Suprapubic skin (tissue), 4 donors: ENCODE data around the gene SMG6. TPM values are rescaled to one million over a fixed set of nuclear protein-coding genes. Genes with fewer than 3 reads are reported as not detected.

ENCODE experiments used
- DNase-seq, 2 donors: peaks; one replicate each; pipeline ENCODE4 v3.0.0-alpha.2; 2019; ENCODE audit warnings: low spot score in 2 of 2
- H3K27ac ChIP-seq: fragments of 200-600 bp; sonication (generic); one replicate; pipeline ENCODE4 v1.5.1; 2019
- H3K27me3 ChIP-seq: fragments of 200-600 bp; sonication (generic); one replicate; pipeline ENCODE4 v1.5.1; 2019
- H3K36me3 ChIP-seq: fragments of 200-600 bp; sonication (generic); one replicate; pipeline ENCODE4 v1.5.1; 2019
- H3K4me1 ChIP-seq: fragments of 200-600 bp; sonication (generic); one replicate; pipeline ENCODE4 v1.5.1; 2019
- H3K4me3 ChIP-seq: fragments of 200-600 bp; sonication (generic); one replicate; pipeline ENCODE4 v1.5.1; 2019; ENCODE audit warnings: mild to moderate bottlenecking
- H3K9me3 ChIP-seq: fragments of 200-600 bp; sonication (generic); one replicate; pipeline ENCODE4 v1.5.1; 2019
- CTCF ChIP-seq, 2 donors: fragments of 200-600 bp in 1 of 2; fragments of 450-650 bp in 1 of 2; sonication (generic) in 1 of 2; IDR thresholded peaks; one replicate each; pipeline ENCODE4 v1.5.1; 2016 to 2019; ENCODE audit warnings: antibody characterized with exemption in 2 of 2, mild to moderate bottlenecking in 1 of 2, moderate library complexity in 1 of 2
- EP300 ChIP-seq: sonication (generic); formaldehyde crosslinking; IDR thresholded peaks from one replicate; pipeline ENCODE4 v1.6.1; 2017; ENCODE audit warnings: antibody characterized with exemption
- POLR2A ChIP-seq, 2 donors: fragments of 450-650 bp; IDR thresholded peaks; one replicate each; pipeline ENCODE4 v1.6.1; 2017; ENCODE audit warnings: antibody characterized with exemption in 2 of 2, mild to moderate bottlenecking in 2 of 2, moderate library complexity in 2 of 2
- POLR2AphosphoS5 ChIP-seq, 3 donors: sonication (generic); formaldehyde crosslinking; IDR thresholded peaks; one replicate each; pipeline ENCODE4 v1.6.1; 2017; ENCODE audit warnings: antibody characterized with exemption in 3 of 3
- WGBS: methylation state at CpG from one replicate; pipeline ENCODE4 v1.1.5; 2018; 5-methylcytosine and 5-hydroxymethylcytosine counted together
- total RNA-seq, 4 donors: library from RNA; depleted of rRNA; stranded (reverse); fragments of >200 nt; gene quantifications; one replicate each; pipeline ENCODE4 v1.1.0, GENCODE V29; 2016

The SMG6 gene
- total RNA-seq, 4 donors from 2014 or later, result 29.6 to 58.6 (median 45.5) TPM

GRCh38 chr17:2192367-2193057 lies 111.1 kb downstream of the SMG6 start:
- no peak for TF ChIP-seq POLR2AphosphoS5 (IDR thresholded peaks at IDR 0.05)
- no peak for DNase-seq
- Histone ChIP-seq H3K36me3 (peaks cover 9% of the 10 kb centered on the region), H3K9me3 (no peaks in the 10 kb centered on the region), H3K4me3 (no peak overlapping the region), H3K27ac (no peak overlapping the region), H3K27me3 (no peaks in the 10 kb centered on the region), H3K4me1 (peaks cover 53% of the 10 kb centered on the region)
- WGBS, result 28% methylated on average over 7 of the region's 7 CpGs

- DNase-seq, result no peak
- TF ChIP-seq POLR2A (IDR thresholded peaks at IDR 0.05) (no peak), CTCF (IDR thresholded peaks at IDR 0.05) (no peak), EP300 (no peak), POLR2AphosphoS5 (IDR thresholded peaks at IDR 0.05) (no peak)
- Histone ChIP-seq H3K9me3 (no peaks in the 10 kb centered on the region), H3K27ac (no peak overlapping the region), H3K27me3 (no peaks in the 10 kb centered on the region), H3K4me3 (no peak overlapping the region), H3K4me1 (peaks cover 53% of the 10 kb centered on the region), H3K36me3 (peaks cover 16% of the 10 kb centered on the region)
- WGBS, result 86% methylated on average over 9 of the region's 9 CpGs
Observed at GRCh38 chr17:2191785-2192184, 111.8 kb downstream of the SMG6 start.

GRCh38 chr17:2191227-2191626 lies 112.4 kb downstream of the SMG6 start:
- peaks cover 53% of the 10 kb centered on the region for H3K4me1 ChIP-seq
- no peak overlapping the region for H3K27ac ChIP-seq
- TF ChIP-seq EP300 (no peak), CTCF (IDR thresholded peaks at IDR 0.05) (no peak), POLR2AphosphoS5 (IDR thresholded peaks at IDR 0.05) (no peak), POLR2A (IDR thresholded peaks at IDR 0.05) (no peak)
- H3K9me3 ChIP-seq, result no peaks in the 10 kb centered on the region
- no peak overlapping the region for H3K4me3 ChIP-seq
- H3K27me3 ChIP-seq, result no peaks in the 10 kb centered on the region
- 77% methylated on average over 6 of the region's 6 CpGs for WGBS
- peaks cover 22% of the 10 kb centered on the region for H3K36me3 ChIP-seq
- DNase-seq, result no peak

GRCh38 chr17:2190014-2190413 lies 113.6 kb downstream of the SMG6 start:
- Histone ChIP-seq H3K27me3 (no peaks in the 10 kb centered on the region), H3K36me3 (peaks cover 31% of the 10 kb centered on the region), H3K27ac (peak overlapping the region; percentile 54), H3K9me3 (no peaks in the 10 kb centered on the region), H3K4me3 (no peak overlapping the region), H3K4me1 (peaks cover 47% of the 10 kb centered on the region)
- no peak for DNase-seq
- TF ChIP-seq EP300 (no peak), POLR2A (IDR thresholded peaks at IDR 0.05) (no peak), CTCF (IDR thresholded peaks at IDR 0.05) (no peak), POLR2AphosphoS5 (IDR thresholded peaks at IDR 0.05) (no peak)
- WGBS, result 45% methylated on average over 4 of the region's 4 CpGs

GRCh38 chr17:2188971-2189630 lies 114.5 kb downstream of the SMG6 start:
- Histone ChIP-seq H3K4me1 (peaks cover 42% of the 10 kb centered on the region), H3K4me3 (no peak overlapping the region), H3K27me3 (no peaks in the 10 kb centered on the region), H3K36me3 (peaks cover 31% of the 10 kb centered on the region), H3K9me3 (no peaks in the 10 kb centered on the region), H3K27ac (peak overlapping the region; percentile 54)
- TF ChIP-seq POLR2A (IDR thresholded peaks at IDR 0.05), result no peak
- TF ChIP-seq POLR2AphosphoS5 (IDR thresholded peaks at IDR 0.05), result no peak
- TF ChIP-seq CTCF (IDR thresholded peaks at IDR 0.05), result no peak
- no peak for TF ChIP-seq EP300
- DNase-seq, result no peak
- 66% methylated on average over 8 of the region's 8 CpGs for WGBS
